Neuronal stem cell (in vitro differentiated cells): ENCODE data around the gene MYDGF.

Experiments used
- DNase-seq: peaks from one replicate; pipeline ENCODE4 v3.0.0-alpha.2; 2013; ENCODE audit warnings: low spot score
- H2AFZ ChIP-seq: one replicate; pipeline ENCODE4 v1.6.1; 2013; ENCODE audit warnings: mild to moderate bottlenecking, low read length, inconsistent platforms
- H2AK5ac ChIP-seq: 2 replicates; pipeline ENCODE4 v1.6.1; 2013; ENCODE audit warnings: low read depth, mild to moderate bottlenecking, inconsistent platforms, low read length, moderate library complexity, mixed read lengths
- H2BK120ac ChIP-seq: 2 replicates; pipeline ENCODE4 v1.6.1; 2013; ENCODE audit warnings: low read depth, mild to moderate bottlenecking, inconsistent platforms, low read length, moderate library complexity, mixed read lengths
- H2BK12ac ChIP-seq: one replicate; pipeline ENCODE4 v1.6.1; 2013; ENCODE audit warnings: low read length, inconsistent platforms
- H2BK15ac ChIP-seq: 2 replicates; pipeline ENCODE4 v1.6.1; 2013; ENCODE audit warnings: mild to moderate bottlenecking, low read length, inconsistent platforms, mixed read lengths
- H2BK5ac ChIP-seq: one replicate; pipeline ENCODE4 v1.6.1; 2013; ENCODE audit warnings: inconsistent platforms, mild to moderate bottlenecking, low read length, moderate library complexity
- H3K14ac ChIP-seq: one replicate; pipeline ENCODE4 v1.6.1; 2013; ENCODE audit warnings: low read length, inconsistent platforms
- H3K18ac ChIP-seq: 2 replicates; pipeline ENCODE4 v1.6.1; 2013; ENCODE audit warnings: low read length, inconsistent platforms
- H3K23ac ChIP-seq: 2 replicates; pipeline ENCODE4 v1.6.1; 2013; ENCODE audit warnings: low read depth, mild to moderate bottlenecking, mixed read lengths, low read length, inconsistent platforms; ENCODE audit not compliant: poor library complexity
- H3K27ac ChIP-seq: replicated peaks from 3 replicates; pipeline ENCODE4 v1.5.1; 2013; ENCODE audit warnings: low read length, inconsistent platforms
- H3K27me3 ChIP-seq, 3 experiments: 2 replicates each; pipeline ENCODE4 v1.6.1; 2013; ENCODE audit warnings: low read length in 3 of 3, mild to moderate bottlenecking in 2 of 3, inconsistent platforms in 1 of 3, low read depth in 1 of 3, mixed read lengths in 1 of 3, moderate library complexity in 1 of 3; ENCODE audit not compliant: control insufficient read depth in 3 of 3, insufficient read depth in 3 of 3
- H3K36me3 ChIP-seq, 2 donors: replicated peaks in 1 of 2; 2 replicates each; pipeline ENCODE4 v1.6.1; 2013; ENCODE audit warnings: low read length in 2 of 2; ENCODE audit not compliant: control insufficient read depth in 2 of 2, insufficient read depth in 2 of 2
- H3K4ac ChIP-seq: 2 replicates; pipeline ENCODE4 v1.6.1; 2013; ENCODE audit warnings: inconsistent platforms, mild to moderate bottlenecking, low read length, moderate library complexity
- H3K4me1 ChIP-seq, 2 donors: 1 replicate in 1 of 2; 2 replicates in 1 of 2; pipeline ENCODE4 v1.6.1; 2013; ENCODE audit warnings: low read length in 2 of 2, low read depth in 1 of 2; ENCODE audit not compliant: control insufficient read depth in 2 of 2, insufficient read depth in 1 of 2
- H3K4me2 ChIP-seq: one replicate; pipeline ENCODE4 v1.6.1; 2013; ENCODE audit warnings: mild to moderate bottlenecking, low read length, inconsistent platforms; ENCODE audit not compliant: insufficient read depth, poor library complexity, severe bottlenecking
- H3K4me3 ChIP-seq, 2 donors: 2 replicates each; pipeline ENCODE4 v1.5.1; 2013; ENCODE audit warnings: low read length in 2 of 2, mild to moderate bottlenecking in 2 of 2, inconsistent platforms in 1 of 2, moderate library complexity in 1 of 2
- H3K79me1 ChIP-seq: one replicate; pipeline ENCODE4 v1.6.1; 2013; ENCODE audit warnings: low read depth, mild to moderate bottlenecking, inconsistent platforms, low read length, moderate library complexity
- H3K9ac ChIP-seq: one replicate; pipeline ENCODE4 v1.6.1; 2013; ENCODE audit warnings: mild to moderate bottlenecking, low read depth, low read length, inconsistent platforms; ENCODE audit not compliant: poor library complexity
- H3K9me3 ChIP-seq, 2 donors: replicated peaks in 1 of 2; 2 replicates each; pipeline versions ENCODE3 to v1.6.1; 2013; ENCODE audit warnings: low read length in 2 of 2, mild to moderate bottlenecking in 2 of 2, inconsistent platforms in 1 of 2, low read depth in 1 of 2, mixed read lengths in 1 of 2, moderate library complexity in 1 of 2; ENCODE audit not compliant: control insufficient read depth in 2 of 2, insufficient read depth in 1 of 2
- H4K8ac ChIP-seq: one replicate; pipeline ENCODE4 v1.6.1; 2013; ENCODE audit warnings: low read depth, mild to moderate bottlenecking, inconsistent platforms, low read length, moderate library complexity
- H4K91ac ChIP-seq: one replicate; pipeline ENCODE4 v1.6.1; 2013; ENCODE audit warnings: low read length, low read depth, mild to moderate bottlenecking, inconsistent platforms; ENCODE audit not compliant: poor library complexity
- WGBS, 2 donors: extraction: QIAGEN DNeasy Blood & Tissue Kit; methylation state at CpG; one replicate each; pipeline ENCODE4 v1.1.7; 2013; ENCODE audit warnings: missing lambda C conversion rate in 2 of 2, mixed read lengths in 1 of 2; ENCODE audit not compliant: insufficient read length in 2 of 2, insufficient replicate concordance in 1 of 2; ENCODE audit errors: extremely low coverage in 2 of 2; 5-methylcytosine and 5-hydroxymethylcytosine counted together

MYDGF gene

GRCh38 chr19:4640247-4641000, 29.7 kb downstream of the MYDGF start:
- no CpG with 5 or more reads among the region's 17 CpGs for WGBS, 2 donors
- Histone ChIP-seq H4K8ac (no peak overlapping the region), H3K79me1 (no peaks in the 10 kb centered on the region), H3K4ac (no peak overlapping the region), H2BK12ac (no peak overlapping the region), H3K23ac (no peak overlapping the region), H2BK120ac (no peak overlapping the region), H3K4me3 (peak overlapping the region in 1 of 2 donors; percentile 61), H3K4me1 (peaks cover 6 to 12% of the 10 kb centered on the region in 2 donors), H2AFZ (no peak overlapping the region), H3K36me3 (no peaks in the 10 kb centered on the region), H2AK5ac (peak overlapping the region; percentile 79), H3K18ac (peak overlapping the region; percentile 85), H3K4me2 (peak overlapping the region; percentile 88), H3K14ac (no peak overlapping the region), H3K9me3 (no peaks in the 10 kb centered on the region), H2BK5ac (peak overlapping the region; percentile 56), H3K27ac (no peak overlapping the region), H2BK15ac (no peak overlapping the region), H3K27me3 (peaks cover 0 to 8% (median 8%) of the 10 kb centered on the region in 3 experiments), H3K9ac (no peak overlapping the region), H4K91ac (no peak overlapping the region)
- no peak for DNase-seq

- DNase-seq = no peak
These were observed 30.5 kb downstream of the MYDGF start for GRCh38 chr19:4639531-4640246.

GRCh38 chr19:4638828-4639530, 31.2 kb downstream of the MYDGF start, which contains the start of gene TNFAIP8L1:
Gene TNFAIP8L1 (plus strand): TSS chr19:4639516. CDS start chr19:4651870, 12,354 bp downstream.
- Histone ChIP-seq H2BK12ac (no peak within 1 kb of the TSS), H3K4me3 (peak within 1 kb of the TSS; percentile 61 to 87), H3K18ac (peak within 1 kb of the TSS; percentile 85), H2BK15ac (peak within 1 kb of the TSS; percentile 25), H3K27ac (peak within 1 kb of the TSS; percentile 63), H3K27me3 (peaks cover 0 to 8% (median 8%) of the 10 kb centered on the region in 3 experiments), H2AFZ (peak within 1 kb of the TSS; percentile 95), H3K4ac (peak within 1 kb of the TSS; percentile 19), H3K4me2 (peak within 1 kb of the TSS; percentile 88), H4K91ac (no peak within 1 kb of the TSS), H3K23ac (peak within 1 kb of the TSS; percentile 2), H3K9me3 (no peaks in the 10 kb centered on the region), H2AK5ac (peak within 1 kb of the TSS; percentile 88), H3K14ac (no peak within 1 kb of the TSS), H4K8ac (no peak within 1 kb of the TSS), H2BK120ac (peak within 1 kb of the TSS; percentile 65), H2BK5ac (peak within 1 kb of the TSS; percentile 56), H3K4me1 (peaks cover 6 to 12% of the 10 kb centered on the region in 2 donors), H3K79me1 (no peaks in the 10 kb centered on the region), H3K9ac (peak within 1 kb of the TSS; percentile 86), H3K36me3 (no peaks in the 10 kb centered on the region)
- no CpG with 5 or more reads among the region's 49 CpGs for WGBS, 2 donors
- peak; percentile 95 for DNase-seq

More at GRCh38 chr19:4639531-4640246, 30.5 kb downstream of the MYDGF start:
- Histone ChIP-seq H2BK15ac (peak overlapping the region; percentile 25), H4K91ac (no peak overlapping the region), H2AK5ac (peak overlapping the region; percentile 79), H2BK12ac (no peak overlapping the region), H3K79me1 (no peaks in the 10 kb centered on the region), H3K27ac (no peak overlapping the region), H3K27me3 (peaks cover 0 to 8% (median 8%) of the 10 kb centered on the region in 3 experiments), H3K4me1 (peaks cover 6 to 12% of the 10 kb centered on the region in 2 donors), H4K8ac (no peak overlapping the region), H3K4me3 (peak overlapping the region; percentile 61 to 87), H3K4me2 (peak overlapping the region; percentile 88), H3K4ac (peak overlapping the region; percentile 19), H2BK5ac (peak overlapping the region; percentile 56), H3K9me3 (no peaks in the 10 kb centered on the region), H3K36me3 (no peaks in the 10 kb centered on the region), H3K14ac (no peak overlapping the region), H3K23ac (peak overlapping the region; percentile 2), H3K18ac (peak overlapping the region; percentile 85), H2BK120ac (no peak overlapping the region), H2AFZ (peak overlapping the region; percentile 95), H3K9ac (peak overlapping the region; percentile 86)
- no CpG with 5 or more reads among the region's 39 CpGs for WGBS, 2 donors
